ENCODE results near the gene RHBDD3. TPM values are rescaled to one million over a fixed set of nuclear protein-coding genes. Genes with fewer than 3 reads are reported as not detected.

RHBDD3 gene
- total and polyA plus RNA-seq, 9 of the 15 experiments (the other 6 are each of a cell fraction or from before 2014, with no cell fraction given), result 0.32 to 35.6 (median 14.0) TPM

GRCh38 chr22:29243874-29244446 lies 23.8 kb downstream of the RHBDD3 start:
- Histone ChIP-seq H3K9me3 (replicated peaks; ENCODE audit: control insufficient read depth, insufficient read depth, low read depth, low read length) (no peaks in the 10 kb centered on the region), H2AFZ (ENCODE audit: low read depth, low read length) (no peak overlapping the region), H3K9me1 (ENCODE audit: control insufficient read depth, insufficient read depth, low read length) (no peaks in the 10 kb centered on the region), H3K4me1 (replicated peaks in 1 of 2; ENCODE audit: control insufficient read depth in 2 of 2, insufficient read depth in 2 of 2, low read length in 2 of 2) (peaks cover 0 to 6% of the 10 kb centered on the region in 2 experiments; a peak in 2 of 5 replicates), H3K4me2 (ENCODE audit: insufficient read depth, low read length) (no peak overlapping the region), H3K9ac (ENCODE audit: insufficient read depth in 1 of 2, low read depth in 2 of 2, low read length in 2 of 2) (no peak overlapping the region), H3K27me3 (ENCODE audit: control insufficient read depth in 2 of 2, insufficient read depth in 2 of 2, low read length in 2 of 2) (no peaks in the 10 kb centered on the region), H3K36me3 (ENCODE audit: control insufficient read depth, insufficient read depth, low read length) (no peaks in the 10 kb centered on the region), H3K79me2 (ENCODE audit: control insufficient read depth, insufficient read depth, low read length) (no peaks in the 10 kb centered on the region), H3K27ac (ENCODE audit: extremely low read depth, low read depth, low read length) (no peak overlapping the region), H3K4me3 (no peak overlapping the region), H4K20me1 (replicated peaks; ENCODE audit: control insufficient read depth, insufficient read depth, low read length) (0 out of 2 replicates have a peak, but pooled peaks cover 4% of the 10 kb centered on the region)
- no peak for DNase-seq (ENCODE audit: extremely low read depth in 1 of 4, low spot score in 3 of 4)
- 62% methylated on average over 11 of the region's 11 CpGs for WGBS (ENCODE audit: insufficient coverage, low coverage, missing lambda C conversion rate)
- intact Hi-C loops (cut with micrococcal nuclease) (loop anchor here (2.0 to 10.0 kb wide), 4 partner anchors 15 to 639 kb away; no protein-coding TSS in a partner anchor), in situ Hi-C loops (cut with MboI) (no loop called here)
- TF ChIP-seq RBM25 (IDR thresholded peaks at IDR 0.05; ENCODE audit: low read depth, low read length, severe bottlenecking), result peak; percentile 46
- TF ChIP-seq TCF3 (CRISPR knock-in tag; IDR thresholded peaks at IDR 0.05), result no peak
- peak; percentile 95 for TF ChIP-seq MIER1 (IDR thresholded peaks at IDR 0.05; ENCODE audit: low read depth)
- no peak for TF ChIP-seq ZBTB17 (CRISPR knock-in tag; IDR thresholded peaks at IDR 0.05)
- peak; percentile 65; the same call in 1 of the 2 replicates for TF ChIP-seq PTBP1 (IDR thresholded peaks at IDR 0.05; ENCODE audit: low read depth, low read length)
- no peak for TF ChIP-seq MTA1 (IDR thresholded peaks at IDR 0.05; ENCODE audit: borderline replicate concordance)
- POLR2A ChIA-PET, result interaction anchor here (1.0 kb wide), 1 partner anchor 78 kb away, joined by 3 read pairs; no protein-coding TSS in a partner anchor
- ATAC-seq, result no peak
- no TSS peak for BruUV-seq (replicated peaks)
- CTCF ChIA-PET (ENCODE audit: low intra/inter-chr PET ratio), result interaction anchor here (0.5 kb wide), 1 partner anchor 519 kb away, joined by 3 read pairs; no protein-coding TSS in a partner anchor
- no peak for FAIRE-seq

Measured in K562 (cell line).